ENCODE measurements around the gene SLC26A8. TPM values are rescaled to one million over a fixed set of nuclear protein-coding genes. Genes with fewer than 3 reads are reported as not detected.
"Not testable (repeated sequence)": the region's sequence is repeated elsewhere in the genome, so short reads cannot be mapped to it uniquely, and the experiment has no call there.

Gene SLC26A8
- total RNA-seq, 1 experiment from 2014 or later = not detected

- Histone ChIP-seq H4K20me1 (ENCODE audit: insufficient read depth) (no peaks in the 10 kb centered on the region), H3K4me1 (replicated peaks; ENCODE audit: insufficient read depth) (peaks cover 10% of the 10 kb centered on the region), H3K9me3 (ENCODE audit: insufficient read depth, low read depth) (0 out of 2 replicates have a peak, but pooled peaks cover 4% of the 10 kb centered on the region), H3K4me3 (no peak overlapping the region), H3K27me3 (ENCODE audit: insufficient read depth, low read depth) (no peaks in the 10 kb centered on the region), H3F3A (ENCODE audit: insufficient read depth, low read depth) (no peaks in the 10 kb centered on the region), H3K27ac (no peak overlapping the region), H3K79me2 (ENCODE audit: low read depth) (no peaks in the 10 kb centered on the region), H3K9me2 (ENCODE audit: insufficient read depth) (no peaks in the 10 kb centered on the region), H3K36me3 (ENCODE audit: low read depth) (no peaks in the 10 kb centered on the region), H2AFZ (no peak overlapping the region), H3K4me2 (no peak overlapping the region)
- CTCF ChIA-PET = no interaction called here
- POLR2A ChIA-PET (ENCODE audit: unreplicated experiment) = no interaction called here
- no TSS peak for BruUV-seq (replicated peaks)
- no peak for DNase-seq
- intact Hi-C loops (cut with micrococcal nuclease; ENCODE audit: unreplicated experiment) = no loop called here
- no peak for TF ChIP-seq EZH2 (IDR thresholded peaks at IDR 0.05; ENCODE audit: low read depth)
- no peak for TF ChIP-seq CTCF (conservative IDR thresholded peaks at IDR 0.05)
Measured at GRCh38 chr6:35942355-35942754, 82.1 kb downstream of the SLC26A8 start.

- POLR2A ChIA-PET (ENCODE audit: unreplicated experiment) = interaction anchor here (0.6 kb wide), 1 partner anchor 39 kb away, joined by 3 read pairs; no protein-coding TSS in a partner anchor
- H3K9me2 ChIP-seq (ENCODE audit: insufficient read depth); H3K4me3 ChIP-seq; H4K20me1 ChIP-seq (ENCODE audit: insufficient read depth); H3K79me2 ChIP-seq (ENCODE audit: low read depth); H3K4me2 ChIP-seq; H2AFZ ChIP-seq; BruUV-seq (replicated peaks); H3K27me3 ChIP-seq (ENCODE audit: insufficient read depth, low read depth); DNase-seq; H3K27ac ChIP-seq; H3K36me3 ChIP-seq (ENCODE audit: low read depth); intact Hi-C loops (cut with micrococcal nuclease; ENCODE audit: unreplicated experiment); H3K9me3 ChIP-seq (ENCODE audit: insufficient read depth, low read depth); H3F3A ChIP-seq (ENCODE audit: insufficient read depth, low read depth); CTCF ChIA-PET: not testable (repeated sequence)
- peaks cover 10% of the 10 kb centered on the region for H3K4me1 ChIP-seq (replicated peaks; ENCODE audit: insufficient read depth)
Measured at GRCh38 chr6:35941170-35941569, 83.3 kb downstream of the SLC26A8 start.

GRCh38 chr6:35940014-35940413, 84.4 kb downstream of the SLC26A8 start:
- peaks cover 10% of the 10 kb centered on the region for H3K4me1 ChIP-seq (replicated peaks; ENCODE audit: insufficient read depth)
- H3K36me3 ChIP-seq (ENCODE audit: low read depth); intact Hi-C loops (cut with micrococcal nuclease; ENCODE audit: unreplicated experiment); H3F3A ChIP-seq (ENCODE audit: insufficient read depth, low read depth); CTCF ChIA-PET; H3K27ac ChIP-seq; H3K9me3 ChIP-seq (ENCODE audit: insufficient read depth, low read depth); H2AFZ ChIP-seq; H3K27me3 ChIP-seq (ENCODE audit: insufficient read depth, low read depth); DNase-seq; H3K79me2 ChIP-seq (ENCODE audit: low read depth); H3K4me2 ChIP-seq; H3K9me2 ChIP-seq (ENCODE audit: insufficient read depth); H4K20me1 ChIP-seq (ENCODE audit: insufficient read depth); H3K4me3 ChIP-seq; BruUV-seq (replicated peaks); POLR2A ChIA-PET (ENCODE audit: unreplicated experiment): not testable (repeated sequence)

GRCh38 chr6:35939259-35939658, 85.2 kb downstream of the SLC26A8 start:
- DNase-seq; H3K79me2 ChIP-seq (ENCODE audit: low read depth); CTCF ChIA-PET; H3K27ac ChIP-seq; H3K36me3 ChIP-seq (ENCODE audit: low read depth); BruUV-seq (replicated peaks); H3K4me3 ChIP-seq; H4K20me1 ChIP-seq (ENCODE audit: insufficient read depth); H3K9me2 ChIP-seq (ENCODE audit: insufficient read depth); H3K9me3 ChIP-seq (ENCODE audit: insufficient read depth, low read depth); H3F3A ChIP-seq (ENCODE audit: insufficient read depth, low read depth); H2AFZ ChIP-seq; intact Hi-C loops (cut with micrococcal nuclease; ENCODE audit: unreplicated experiment); H3K4me2 ChIP-seq; H3K27me3 ChIP-seq (ENCODE audit: insufficient read depth, low read depth): not testable (repeated sequence)
- peaks cover 10% of the 10 kb centered on the region for H3K4me1 ChIP-seq (replicated peaks; ENCODE audit: insufficient read depth)
- POLR2A ChIA-PET (ENCODE audit: unreplicated experiment) = interaction anchor here (0.6 kb wide), 1 partner anchor 142 kb away, joined by 3 read pairs; the partner anchor contains the start of gene CLPS
